MG63 (cell line): ENCODE measurements around the gene CBX3. TPM values are rescaled to one million over a fixed set of nuclear protein-coding genes. Genes with fewer than 3 reads are reported as not detected.
"Not testable (repeated sequence)": the region's sequence is repeated elsewhere in the genome, so short reads cannot be mapped to it uniquely, and the experiment has no call there.

Experiments
- DNase-seq: peaks from one replicate; pipeline ENCODE4 v3.0.0-alpha.2; 2020
- H3K27me3 ChIP-seq: fragments of 250-450 bp; sonication (Bioruptor Pico); 2 replicates; pipeline ENCODE4 v1.5.1; 2020; ENCODE audit warnings: mild to moderate bottlenecking, moderate library complexity
- H3K36me3 ChIP-seq: fragments of 250-450 bp; sonication (Bioruptor Pico); 2 replicates; pipeline ENCODE4 v1.5.1; 2020; ENCODE audit warnings: mild to moderate bottlenecking, moderate library complexity
- H3K4me3 ChIP-seq: fragments of 250-450 bp; sonication (Bioruptor Pico); 2 replicates; pipeline ENCODE4 v1.5.1; 2020; ENCODE audit warnings: mild to moderate bottlenecking, moderate library complexity
- H3K9me3 ChIP-seq: fragments of 250-450 bp; sonication (Bioruptor Pico); 2 replicates; pipeline ENCODE4 v1.5.1; 2020; ENCODE audit warnings: mild to moderate bottlenecking, moderate library complexity
- total RNA-seq: library from RNA; depleted of rRNA; stranded (reverse); fragments of >200 nt; shearing (Covaris generic); gene quantifications from 2 replicates; pipeline ENCODE4 v1.2.3, GENCODE V29; 2014; ENCODE audit warnings: low replicate concordance

CBX3 gene
- total RNA-seq, 1 experiment from 2014 or later = 293 TPM

DNA sequence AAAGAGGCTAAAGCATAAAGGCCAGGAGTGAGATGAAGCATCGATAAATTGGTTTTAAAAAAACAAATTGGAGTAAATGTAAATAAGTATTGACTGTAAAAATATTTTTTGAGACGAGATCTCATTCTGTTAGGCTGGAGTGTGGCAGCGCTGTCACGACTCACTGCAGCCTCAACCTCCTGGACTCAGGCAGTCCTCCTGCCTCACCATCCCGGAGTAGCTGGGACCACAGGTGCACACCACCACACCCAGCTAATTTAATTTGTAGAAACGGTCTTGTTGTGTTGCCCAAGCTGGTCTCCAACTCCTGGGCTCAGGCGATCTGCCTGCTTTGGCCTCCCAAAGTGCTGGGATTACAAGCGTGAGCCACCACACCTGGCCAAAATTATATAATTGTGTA, 18.8 kb upstream of the CBX3 start:
- DNase-seq = no peak
- Histone ChIP-seq H3K4me3 (no peak overlapping the region), H3K9me3 (no peaks in the 10 kb centered on the region), H3K36me3 (peaks cover 16% of the 10 kb centered on the region), H3K27me3 (no peaks in the 10 kb centered on the region)

DNA sequence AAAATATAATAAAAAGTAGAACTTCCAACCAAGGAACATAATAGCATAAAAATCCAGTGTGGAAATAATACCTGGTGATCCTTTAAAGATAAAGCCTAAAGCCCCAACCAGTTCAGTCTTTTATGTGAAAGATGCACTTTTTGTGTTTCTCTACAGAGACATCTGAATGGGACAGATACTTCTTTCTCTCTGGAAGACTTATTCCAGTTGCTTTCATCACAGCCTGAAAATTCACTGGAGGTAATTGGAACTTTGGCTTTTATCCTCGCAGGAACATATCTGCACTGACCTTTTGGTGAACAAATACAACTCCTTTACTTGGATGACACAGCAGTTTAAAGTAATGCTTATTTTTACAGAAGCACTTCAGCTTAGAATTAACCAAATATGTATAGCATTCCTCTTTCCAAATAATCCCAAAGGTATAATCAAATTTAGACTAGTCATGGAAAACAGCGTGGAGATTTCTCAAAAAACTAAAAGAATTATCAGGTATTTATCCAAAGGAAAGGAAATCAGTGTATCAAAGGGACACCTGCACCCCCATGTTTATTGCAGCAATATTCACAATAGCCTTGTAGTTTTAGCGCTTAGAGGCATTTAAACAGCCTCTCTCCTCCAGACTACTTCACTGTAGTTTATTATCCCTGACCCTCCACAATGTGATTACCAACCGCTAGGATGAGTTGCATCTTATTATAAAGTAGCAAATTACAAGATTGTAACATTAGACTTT, 17.8 kb upstream of the CBX3 start:
- H3K4me3 ChIP-seq = no peak overlapping the region
- peaks cover 26% of the 10 kb centered on the region for H3K36me3 ChIP-seq
- no peak for DNase-seq
- no peaks in the 10 kb centered on the region for H3K9me3 ChIP-seq
- no peaks in the 10 kb centered on the region for H3K27me3 ChIP-seq

GRCh38 chr7:26184281-26185101, 17.1 kb upstream of the CBX3 start:
- H3K36me3 ChIP-seq = peaks cover 33% of the 10 kb centered on the region
- H3K9me3 ChIP-seq, H3K4me3 ChIP-seq, DNase-seq, H3K27me3 ChIP-seq: not testable (repeated sequence)

DNA sequence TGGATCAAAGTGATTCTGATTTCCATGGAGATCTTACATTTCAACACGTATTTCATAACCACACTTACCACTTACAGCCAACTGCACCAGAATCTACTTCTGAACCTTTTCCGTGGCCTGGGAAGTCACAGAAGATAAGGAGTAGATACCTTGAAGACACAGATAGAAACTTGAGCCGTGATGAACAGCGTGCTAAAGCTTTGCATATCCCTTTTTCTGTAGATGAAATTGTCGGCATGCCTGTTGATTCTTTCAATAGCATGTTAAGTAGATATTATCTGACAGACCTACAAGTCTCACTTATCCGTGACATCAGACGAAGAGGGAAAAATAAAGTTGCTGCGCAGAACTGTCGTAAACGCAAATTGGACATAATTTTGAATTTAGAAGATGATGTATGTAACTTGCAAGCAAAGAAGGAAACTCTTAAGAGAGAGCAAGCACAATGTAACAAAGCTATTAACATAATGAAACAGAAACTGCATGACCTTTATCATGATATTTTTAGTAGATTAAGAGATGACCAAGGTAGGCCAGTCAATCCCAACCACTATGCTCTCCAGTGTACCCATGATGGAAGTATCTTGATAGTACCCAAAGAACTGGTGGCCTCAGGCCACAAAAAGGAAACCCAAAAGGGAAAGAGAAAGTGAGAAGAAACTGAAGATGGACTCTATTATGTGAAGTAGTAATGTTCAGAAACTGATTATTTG, 16.3 kb upstream of the CBX3 start:
- H3K27me3 ChIP-seq = no peaks in the 10 kb centered on the region
- H3K36me3 ChIP-seq = peaks cover 41% of the 10 kb centered on the region
- DNase-seq = no peak
- no peak overlapping the region for H3K4me3 ChIP-seq
- H3K9me3 ChIP-seq = no peaks in the 10 kb centered on the region

- H3K9me3 ChIP-seq = no peaks in the 10 kb centered on the region
- no peak for DNase-seq
- no peaks in the 10 kb centered on the region for H3K27me3 ChIP-seq
- no peak overlapping the region for H3K4me3 ChIP-seq
- H3K36me3 ChIP-seq = peaks cover 47% of the 10 kb centered on the region
Measured at GRCh38 chr7:26185844-26186180, 15.7 kb upstream of the CBX3 start.

DNA sequence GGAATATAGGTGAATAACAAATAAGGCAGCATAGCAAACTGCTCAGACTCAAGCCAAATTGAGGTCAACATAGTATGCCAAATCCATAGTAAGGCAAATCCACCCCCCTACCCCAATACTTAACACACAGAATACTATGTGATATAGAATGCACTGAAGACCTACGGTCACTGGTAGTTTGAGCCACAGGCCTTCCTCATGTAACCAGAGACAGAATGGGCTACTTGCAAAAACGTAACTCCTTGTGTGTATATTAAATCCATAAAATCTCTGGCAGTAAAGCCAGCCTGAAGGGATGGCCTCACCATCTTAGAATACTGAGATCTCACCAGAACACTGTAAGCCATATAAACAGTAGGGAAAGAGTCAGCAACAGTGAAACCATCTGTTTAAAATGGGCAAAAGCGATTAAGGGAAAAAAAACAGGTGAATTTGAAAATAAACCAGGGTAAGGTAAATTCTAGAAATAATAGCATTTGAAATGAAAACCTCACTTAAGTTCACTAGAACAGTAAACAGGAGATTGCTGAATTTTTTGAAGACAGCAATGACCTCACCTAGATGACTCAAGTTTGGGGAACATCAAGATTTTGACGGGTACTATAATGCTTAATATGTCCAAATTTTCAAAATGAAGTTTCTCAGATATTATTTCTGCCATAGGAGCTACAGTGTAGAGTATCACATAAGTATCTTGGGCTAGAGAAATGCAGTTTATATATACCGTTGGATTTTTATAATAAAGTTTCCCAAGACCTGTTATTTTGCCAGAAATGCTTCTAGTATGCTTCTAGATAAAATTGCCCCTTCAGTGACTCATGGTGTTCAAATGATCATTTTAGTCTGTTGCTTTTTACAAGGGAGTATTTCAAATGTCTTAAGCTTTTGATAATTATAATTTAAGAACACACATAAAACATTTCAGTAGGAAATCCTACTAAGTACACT, 14.9 kb upstream of the CBX3 start:
- peaks cover 55% of the 10 kb centered on the region for H3K36me3 ChIP-seq
- no peak for DNase-seq
- no peaks in the 10 kb centered on the region for H3K27me3 ChIP-seq
- H3K4me3 ChIP-seq = no peak overlapping the region
- no peaks in the 10 kb centered on the region for H3K9me3 ChIP-seq

DNA sequence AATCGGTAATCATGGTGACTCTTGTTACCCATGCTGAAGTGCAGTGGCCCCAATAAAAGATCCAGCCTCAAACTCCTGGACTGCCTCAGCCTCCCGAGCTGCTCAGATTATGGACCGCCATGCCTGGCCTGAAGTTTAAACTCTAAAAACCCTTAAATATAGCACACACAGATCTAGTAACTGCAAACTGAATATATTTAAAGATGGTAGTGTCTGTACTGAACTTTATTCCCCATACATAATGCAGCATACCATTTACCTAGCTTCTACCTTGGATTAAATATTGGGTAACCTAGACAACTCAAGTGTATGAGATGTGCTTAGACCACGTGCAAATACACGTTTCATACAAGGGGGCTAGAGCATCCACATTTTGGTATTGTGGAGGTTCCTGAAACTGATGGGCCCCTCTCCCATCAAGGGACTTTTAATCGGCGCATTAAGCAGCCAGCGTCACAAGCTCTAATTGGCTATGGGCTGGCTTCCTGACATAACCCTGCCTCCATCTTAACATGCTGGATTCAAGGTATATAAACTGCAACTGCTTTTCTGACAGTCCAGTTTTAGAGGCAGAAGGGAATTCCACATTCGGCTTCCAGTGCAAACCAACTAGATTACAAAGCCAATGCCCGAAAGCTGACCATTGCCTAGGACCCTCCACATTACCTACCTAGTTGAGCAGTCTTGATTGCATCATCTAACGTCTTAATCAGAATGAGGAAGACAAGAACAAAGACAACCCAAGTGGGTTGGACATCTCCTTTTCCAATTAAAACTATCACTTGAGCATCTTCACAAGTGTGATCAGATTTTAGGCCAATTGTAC, 14.0 kb upstream of the CBX3 start:
- DNase-seq = no peak
- peaks cover 65% of the 10 kb centered on the region for H3K36me3 ChIP-seq
- no peaks in the 10 kb centered on the region for H3K9me3 ChIP-seq
- H3K4me3 ChIP-seq = no peak overlapping the region
- H3K27me3 ChIP-seq = no peaks in the 10 kb centered on the region

DNA sequence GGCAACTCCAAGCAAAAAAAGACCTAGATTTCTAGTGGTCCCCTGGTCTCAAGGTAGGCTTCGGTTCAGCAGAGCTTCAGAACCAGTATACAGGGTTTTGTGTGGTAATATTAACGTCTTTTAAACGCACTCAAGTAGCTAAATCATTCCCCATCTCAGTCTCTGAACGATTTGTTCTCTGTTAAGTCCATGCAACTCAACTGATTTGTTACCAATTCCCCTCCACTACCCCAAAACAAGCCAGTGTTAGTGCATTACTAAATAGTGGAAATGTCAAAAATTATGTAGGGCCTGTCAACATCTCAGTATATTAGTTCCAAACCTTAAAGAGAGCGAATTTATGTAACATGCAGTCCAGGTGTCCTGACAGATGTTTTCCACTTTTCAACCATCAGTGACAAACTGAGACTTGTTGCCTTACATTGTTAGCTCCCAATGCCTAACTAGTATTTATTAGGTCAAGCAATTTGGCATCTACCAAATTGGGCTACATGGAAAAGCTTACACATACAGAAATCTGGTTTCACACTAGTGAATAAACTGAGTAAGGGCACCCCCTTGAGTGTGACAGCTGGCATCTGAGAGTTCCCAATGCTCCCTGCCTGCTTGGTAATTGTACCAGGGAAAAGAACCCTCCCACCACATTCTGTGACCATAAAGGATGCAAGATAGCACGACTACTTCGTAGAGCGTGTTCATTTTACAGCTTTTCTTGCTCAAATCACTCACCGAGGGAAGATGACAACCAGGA, 13.2 kb upstream of the CBX3 start:
- DNase-seq = no peak
- Histone ChIP-seq H3K36me3 (peaks cover 72% of the 10 kb centered on the region), H3K27me3 (no peaks in the 10 kb centered on the region), H3K4me3 (no peak overlapping the region), H3K9me3 (no peaks in the 10 kb centered on the region)

DNA sequence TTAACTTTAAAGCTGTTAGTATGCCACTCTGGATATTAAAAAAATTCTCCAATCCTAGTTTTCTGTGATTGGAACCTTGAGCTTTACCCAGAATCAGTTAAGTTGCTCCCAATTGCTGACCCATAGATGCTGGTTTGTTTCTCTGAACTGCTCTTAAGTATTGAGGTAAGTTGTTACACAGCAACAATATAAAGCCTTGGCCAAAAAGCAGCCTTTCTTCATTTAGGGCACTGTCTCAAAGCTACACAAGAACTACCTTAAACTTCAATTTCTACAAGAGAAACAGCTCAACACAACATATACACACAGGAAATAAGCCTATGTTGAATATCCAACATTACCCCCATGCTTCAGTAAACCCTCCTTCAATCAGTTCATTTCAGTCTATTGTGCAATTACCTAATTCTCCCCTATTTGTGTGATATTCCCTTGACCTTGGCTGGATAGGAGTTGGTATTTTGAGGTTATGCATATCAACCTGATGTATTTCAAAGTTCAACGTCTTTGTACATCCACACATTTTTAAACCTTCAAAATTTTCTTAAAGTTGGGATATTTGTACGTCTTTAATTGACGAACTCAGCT, 12.5 kb upstream of the CBX3 start:
- Histone ChIP-seq H3K27me3 (no peaks in the 10 kb centered on the region), H3K9me3 (no peaks in the 10 kb centered on the region), H3K36me3 (peaks cover 79% of the 10 kb centered on the region), H3K4me3 (no peak overlapping the region)
- DNase-seq = no peak

DNA sequence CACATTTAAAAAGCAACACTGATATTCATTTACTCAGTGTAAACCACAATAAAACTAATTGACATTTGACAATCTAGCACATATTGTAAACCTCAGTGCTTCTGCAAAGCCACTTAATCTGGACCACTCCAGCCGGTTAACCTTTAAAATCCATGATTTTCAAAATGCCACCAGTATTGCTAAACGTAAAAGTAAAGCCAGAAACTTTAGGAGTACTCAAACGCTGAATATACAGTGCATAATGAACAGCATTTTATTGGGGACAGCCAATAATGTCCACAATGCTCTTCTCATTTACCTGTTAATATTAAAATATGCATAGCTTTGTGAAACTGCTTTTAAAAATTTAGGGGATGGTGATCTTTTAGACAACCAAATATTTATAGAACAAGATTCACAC, 11.8 kb upstream of the CBX3 start:
- H3K4me3 ChIP-seq = no peak overlapping the region
- peaks cover 86% of the 10 kb centered on the region for H3K36me3 ChIP-seq
- no peak for DNase-seq
- H3K9me3 ChIP-seq = no peaks in the 10 kb centered on the region
- no peaks in the 10 kb centered on the region for H3K27me3 ChIP-seq

GRCh38 chr7:26190417-26190869, 11.1 kb upstream of the CBX3 start:
- Histone ChIP-seq H3K27me3 (no peaks in the 10 kb centered on the region), H3K4me3 (no peak overlapping the region), H3K9me3 (no peaks in the 10 kb centered on the region), H3K36me3 (peaks cover 91% of the 10 kb centered on the region)
- DNase-seq = no peak

DNA sequence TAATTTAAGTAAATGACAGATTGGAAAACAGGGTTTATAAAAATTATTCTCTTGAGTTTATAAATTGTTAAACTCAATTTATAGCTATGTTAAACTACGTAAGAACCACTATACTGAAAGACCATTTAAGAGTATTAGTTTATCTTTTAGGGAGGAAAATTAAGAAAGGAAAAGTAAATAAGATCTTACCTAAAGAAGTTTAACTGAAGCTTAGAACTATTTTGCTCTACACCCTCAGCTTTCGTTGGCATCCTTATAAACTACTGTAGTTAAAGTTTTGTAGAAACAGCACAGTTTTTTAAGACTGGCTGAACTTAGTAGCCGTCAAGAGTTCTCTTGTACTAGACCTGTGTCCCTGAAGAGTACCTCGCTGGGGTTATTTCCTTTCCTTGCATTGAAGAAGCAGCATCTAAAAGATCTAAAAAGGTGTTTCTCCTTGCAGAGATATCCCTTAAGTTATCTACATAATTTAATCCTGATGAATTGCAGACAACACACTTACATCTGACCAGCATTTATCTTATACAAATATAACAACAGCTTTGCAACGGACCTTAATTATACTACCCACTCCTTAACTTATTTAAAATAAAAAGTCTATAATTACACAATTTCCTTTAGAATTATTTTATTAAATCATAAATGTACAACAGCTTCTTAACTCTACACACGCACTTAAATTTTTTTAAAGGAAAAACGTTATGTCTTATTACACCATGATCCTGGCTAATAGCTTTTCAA, 10.1 kb upstream of the CBX3 start:
- Histone ChIP-seq H3K27me3 (no peaks in the 10 kb centered on the region), H3K36me3 (peaks cover 98% of the 10 kb centered on the region), H3K4me3 (no peak overlapping the region), H3K9me3 (no peaks in the 10 kb centered on the region)
- DNase-seq = no peak

DNA sequence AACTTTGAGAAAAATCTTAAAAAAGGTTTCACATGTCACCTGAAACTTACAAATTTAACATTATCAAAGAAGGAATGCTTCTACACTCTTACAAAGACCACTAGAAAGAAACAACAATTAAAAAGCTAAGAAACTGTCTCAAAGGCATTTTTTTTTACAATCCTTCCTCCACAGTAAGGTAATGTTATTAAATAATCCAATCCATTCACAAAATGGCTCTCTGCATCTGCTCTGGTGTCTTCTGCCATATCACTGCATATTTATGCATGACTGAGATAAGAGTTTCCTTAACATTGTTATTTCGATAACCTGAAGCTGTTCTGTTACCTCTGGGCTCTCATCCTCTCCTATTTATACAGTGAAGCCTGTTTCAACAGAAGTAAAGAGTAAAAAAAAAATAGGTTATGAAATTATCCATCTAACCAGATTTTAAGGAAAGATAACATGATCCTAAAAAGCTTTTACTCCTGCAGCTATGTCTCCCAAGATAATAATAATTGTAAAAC, 9.5 kb upstream of the CBX3 start:
- peaks cover 98% of the 10 kb centered on the region for H3K36me3 ChIP-seq
- no peaks in the 10 kb centered on the region for H3K9me3 ChIP-seq
- no peak overlapping the region for H3K4me3 ChIP-seq
- H3K27me3 ChIP-seq = no peaks in the 10 kb centered on the region
- DNase-seq = no peak

- no peaks in the 10 kb centered on the region for H3K9me3 ChIP-seq
- no peak for DNase-seq
- no peaks in the 10 kb centered on the region for H3K27me3 ChIP-seq
- peaks cover 98% of the 10 kb centered on the region for H3K36me3 ChIP-seq
- H3K4me3 ChIP-seq = no peak overlapping the region
Measured at GRCh38 chr7:26192485-26193087, 9.0 kb upstream of the CBX3 start.
